K562 (cell line): ENCODE data around the gene SPATA19. TPM values are rescaled to one million over a fixed set of nuclear protein-coding genes. Genes with fewer than 3 reads are reported as not detected.

Experiments used
- ATAC-seq: fragments of 200-7000 bp; cut with Tn5 transposase; 3 replicates; pipeline ENCODE4 v1.9.1; 2020; ENCODE audit warnings: moderate library complexity
- BruUV-seq: library from RNA; stranded (reverse); fragments of 400-500 nt; replicated peaks from 2 replicates; lab custom pipeline; 2021; lab: Mats Ljungman, UMichigan
- CTCF ChIA-PET: fragments of 300-600 bp; formaldehyde crosslinking; extraction: SDS; loops from one replicate; lab custom pipeline; 2021; ENCODE audit warnings: low intra/inter-chr PET ratio; lab: Yijun Ruan, JAX
- POLR2A ChIA-PET: fragments of 300-600, 350-650 bp; sonication (Branson Sonifier 250); formaldehyde crosslinking; extraction: SDS; loops from one replicate; lab custom pipeline; 2021; ENCODE audit warnings: antibody characterized with exemption, inconsistent platforms; lab: Yijun Ruan, JAX
- DNase-seq, 4 experiments: peaks; one replicate each; pipeline versions ENCODE4 v3.0.0 to v3.0.0-alpha.2; 2011 to 2018; ENCODE audit warnings: low spot score in 3 of 4, mixed read lengths in 3 of 4; ENCODE audit errors: extremely low read depth in 1 of 4
- FAIRE-seq: peaks from 2 replicates; lab custom pipeline; 2011; peaks lifted over from hg19 to GRCh38; lab: Jason Lieb, UNC
- H2AFZ ChIP-seq: 2 replicates; pipeline ENCODE4 v1.6.0; 2011; ENCODE audit warnings: low read depth, low read length, control low read depth, inconsistent platforms
- H3K27ac ChIP-seq: fragments of 200-600 bp; 3 replicates; pipeline ENCODE4 v1.8.0; 2011; ENCODE audit warnings: low read depth, mild to moderate bottlenecking, control low read depth, inconsistent platforms, low read length, moderate library complexity, mixed read lengths; ENCODE audit errors: extremely low read depth
- H3K27me3 ChIP-seq, 2 experiments: fragments of 300-600 bp in 1 of 2; 2 replicates in 1 of 2; 3 replicates in 1 of 2; pipeline versions ENCODE4 v1.6.0 to v1.8.0; 2011; ENCODE audit warnings: inconsistent platforms in 2 of 2, low read length in 2 of 2, mild to moderate bottlenecking in 1 of 2, mixed read lengths in 1 of 2, moderate library complexity in 1 of 2; ENCODE audit not compliant: control insufficient read depth in 2 of 2, insufficient read depth in 2 of 2
- H3K36me3 ChIP-seq: fragments of 300-600 bp; 3 replicates; pipeline ENCODE4 v1.8.0; 2011; ENCODE audit warnings: mild to moderate bottlenecking, low read length, inconsistent platforms; ENCODE audit not compliant: control insufficient read depth, insufficient read depth
- H3K4me1 ChIP-seq, 2 experiments: fragments of 200-600 bp in 1 of 2; replicated peaks in 1 of 2; 2 replicates in 1 of 2; 3 replicates in 1 of 2; pipeline versions ENCODE4 v1.5.1 to v1.8.0; 2011; ENCODE audit warnings: inconsistent platforms in 2 of 2, low read length in 2 of 2, mild to moderate bottlenecking in 1 of 2, mixed read lengths in 1 of 2, moderate library complexity in 1 of 2; ENCODE audit not compliant: control insufficient read depth in 2 of 2, insufficient read depth in 2 of 2
- H3K4me2 ChIP-seq: 2 replicates; pipeline ENCODE4 v1.6.1; 2011; ENCODE audit warnings: low read length, control low read depth, inconsistent platforms, mixed read lengths; ENCODE audit not compliant: insufficient read depth
- H3K4me3 ChIP-seq: fragments of 200-600 bp; sonication (generic), shearing (Covaris generic); 2 replicates; pipeline ENCODE4 v1.5.1; 2016; ENCODE audit warnings: control low read depth, inconsistent platforms
- H3K79me2 ChIP-seq: fragments of 200-600 bp; 3 replicates; pipeline ENCODE4 v1.8.0; 2011; ENCODE audit warnings: low read length, inconsistent platforms; ENCODE audit not compliant: control insufficient read depth, insufficient read depth
- H3K9ac ChIP-seq, 2 experiments: 2 replicates each; pipeline versions ENCODE4 v1.6.0 to v1.6.1; 2011; ENCODE audit warnings: low read depth in 2 of 2, low read length in 2 of 2, control low read depth in 1 of 2, inconsistent platforms in 1 of 2, mild to moderate bottlenecking in 1 of 2, mixed read lengths in 1 of 2; ENCODE audit not compliant: insufficient read depth in 1 of 2
- H3K9me1 ChIP-seq: one replicate; pipeline ENCODE4 v1.6.0; 2011; ENCODE audit warnings: inconsistent platforms, mild to moderate bottlenecking, low read length, moderate library complexity; ENCODE audit not compliant: control insufficient read depth, insufficient read depth
- H3K9me3 ChIP-seq: replicated peaks from 2 replicates; pipeline ENCODE4 v1.5.1; 2011; ENCODE audit warnings: low read depth, low read length, inconsistent platforms; ENCODE audit not compliant: control insufficient read depth, insufficient read depth
- H4K20me1 ChIP-seq: replicated peaks from 2 replicates; pipeline ENCODE4 v1.6.1; 2011; ENCODE audit warnings: low read length, inconsistent platforms, mixed read lengths; ENCODE audit not compliant: control insufficient read depth, insufficient read depth
- CHD1 ChIP-seq: fragments of 200-600 bp; sonication (generic); IDR thresholded peaks from one replicate; pipeline ENCODE4 v1.6.1; 2012; ENCODE audit warnings: mild to moderate bottlenecking, moderate library complexity, low read length, inconsistent platforms
- E2F6 ChIP-seq, 2 experiments: IDR thresholded peaks; 2 replicates each; pipeline ENCODE4 v1.6.1; 2011; ENCODE audit warnings: borderline replicate concordance in 1 of 2, control low read depth in 1 of 2, low read depth in 1 of 2, low read length in 1 of 2, mild to moderate bottlenecking in 1 of 2, mixed read lengths in 1 of 2, moderate library complexity in 1 of 2; ENCODE audit not compliant: insufficient read depth in 1 of 2, insufficient read length in 1 of 2, poor library complexity in 1 of 2, severe bottlenecking in 1 of 2; ENCODE audit errors: extremely low read depth in 1 of 2
- GATA2 ChIP-seq: sonication (generic); formaldehyde crosslinking; IDR thresholded peaks from 2 replicates; pipeline ENCODE4 v1.4.0; 2020; ENCODE audit warnings: mild to moderate bottlenecking, missing genetic modification reagents
- MLLT1 ChIP-seq, 2 experiments: fragments of 450-650 bp; IDR thresholded peaks; 2 replicates each; pipeline ENCODE4 v1.6.1; 2016
- NFE2L1 ChIP-seq: fragments of 450-650 bp; IDR thresholded peaks from 2 replicates; pipeline ENCODE4 v1.6.1; 2016; ENCODE audit warnings: missing genetic modification characterization, low read depth, mild to moderate bottlenecking, missing compliant biosample characterization, moderate library complexity, borderline replicate concordance
- PKNOX1 ChIP-seq: fragments of 450-650 bp; IDR thresholded peaks from 2 replicates; pipeline ENCODE4 v1.6.1; 2016
- RBM25 ChIP-seq: fragments of 200-400 bp; formaldehyde crosslinking; IDR thresholded peaks from 2 replicates; pipeline ENCODE4 v1.6.1; 2018; ENCODE audit warnings: low read length, low read depth, moderate library complexity; ENCODE audit not compliant: severe bottlenecking
- SRSF9 ChIP-seq: fragments of 200-400 bp; formaldehyde crosslinking; IDR thresholded peaks from 2 replicates; pipeline ENCODE4 v1.6.1; 2017; ENCODE audit warnings: low read depth, low read length, borderline replicate concordance
- WGBS: fragments of 100-300 bp; shearing (Covaris generic); methylation state at CpG from one replicate; pipeline ENCODE4 v1.1.6; 2016; ENCODE audit warnings: low coverage, mixed read lengths; ENCODE audit not compliant: insufficient coverage; ENCODE audit errors: missing lambda C conversion rate; 5-methylcytosine and 5-hydroxymethylcytosine counted together
- in situ Hi-C: fragments of 300-500 bp; cut with MboI; formaldehyde crosslinking; loops from 4 replicates; pipeline ENCODE4 v1.15.0; 2018; ENCODE audit warnings: inconsistent platforms, mixed read lengths
- intact Hi-C: fragments of 100-400 bp; cut with micrococcal nuclease; formaldehyde crosslinking; loops from 2 replicates; pipeline ENCODE4 v1.14.2; 2022
- polyA plus RNA-seq, 8 experiments: library from polyadenylated mRNA; depleted of rRNA in 4 of 8; stranded (reverse) in 5 of 8; unstranded in 3 of 8; fragments of >200 nt; fragmentation: Nextera tagmentation in 2 of 8; fragmentation: Illumina TruSeq in 1 of 8; extraction: Ambion mirVana in 2 of 8; extraction: Trizol in 1 of 8; gene quantifications; 2 replicates each; pipeline versions ENCODE4 v1.2.1 to v1.2.3, GENCODE V29; 2011 to 2014; ENCODE audit warnings: inconsistent platforms in 1 of 8, missing spikeins in 1 of 8
- total RNA-seq, 7 experiments: library from RNA; depleted of rRNA in 6 of 7; stranded (reverse); fragments of >200 nt in 6 of 7; fragmentation: Illumina TruSeq in 2 of 7; extraction: Trizol in 2 of 7; gene quantifications; 2 replicates each; pipeline versions ENCODE4 v1.2.1 to v1.2.3, GENCODE V29; 2011 to 2021; ENCODE audit warnings: low replicate concordance in 1 of 7

Gene SPATA19
- total and polyA plus RNA-seq, 9 of the 15 experiments (the other 6 are each of a cell fraction or from before 2014, with no cell fraction given) = not detected

- TF ChIP-seq PKNOX1 = no peak
- no peak for TF ChIP-seq MLLT1 (IDR thresholded peaks at IDR 0.05)
- TF ChIP-seq RBM25 = no peak
- TF ChIP-seq, all 486 proteins: peak for 0
These were observed 42.5 kb upstream of the SPATA19 start (continued) for GRCh38 chr11:133887692-133888332.

- intact Hi-C loops = no loop called here
- Histone ChIP-seq H3K4me2 (no peak overlapping the region), H3K27ac (no peak overlapping the region), H3K27me3 (no peaks in the 10 kb centered on the region), H3K36me3 (no peaks in the 10 kb centered on the region), H3K9ac (no peak overlapping the region), H3K9me1 (no peaks in the 10 kb centered on the region), H4K20me1 (no peaks in the 10 kb centered on the region), H3K4me1 (no peaks in the 10 kb centered on the region), H3K9me3 (no peaks in the 10 kb centered on the region), H2AFZ (no peak overlapping the region), H3K79me2 (no peaks in the 10 kb centered on the region), H3K4me3 (no peak overlapping the region)
- no TSS peak for BruUV-seq
- TF ChIP-seq CHD1 = no peak
- no peak for TF ChIP-seq GATA2
- no peak for TF ChIP-seq SRSF9
- TF ChIP-seq E2F6 (IDR thresholded peaks at IDR 0.05; ENCODE audit: borderline replicate concordance in 1 of 2, extremely low read depth in 1 of 2, insufficient read depth in 1 of 2, insufficient read length in 1 of 2, low read depth in 1 of 2, low read length in 1 of 2, poor library complexity in 1 of 2, severe bottlenecking in 1 of 2) = no peak
- TF ChIP-seq NFE2L1 (tag) = no peak
- in situ Hi-C loops = no loop called here
- FAIRE-seq (no peak), DNase-seq (no peak), ATAC-seq (no peak)
- 3% methylated on average over 3 of the region's 3 CpGs for WGBS
- ChIA-PET CTCF (no interaction called here), POLR2A (no interaction called here)
These were observed 40.7 kb upstream of the SPATA19 start for GRCh38 chr11:133886029-133886428.
